HL-60 (cell line): Measurements from ENCODE around the gene AMHR2.

Experiments
- DNase-seq, 2 experiments: peaks; one replicate each; pipeline ENCODE4 v3.0.0-alpha.2; 2010 to 2020; ENCODE audit warnings: low read depth in 1 of 2, low spot score in 1 of 2
- H3K27ac ChIP-seq: fragments of 250-450 bp; sonication (Bioruptor Pico); replicated peaks from 2 replicates; pipeline ENCODE4 v1.5.1; 2020; ENCODE audit warnings: mild to moderate bottlenecking, moderate library complexity
- H3K27me3 ChIP-seq: fragments of 250-450 bp; sonication (Bioruptor Pico); 2 replicates; pipeline ENCODE4 v1.5.1; 2021; ENCODE audit warnings: mild to moderate bottlenecking, moderate library complexity; ENCODE audit not compliant: insufficient read depth, poor library complexity, severe bottlenecking
- H3K4me3 ChIP-seq: replicated peaks from 2 replicates; pipeline ENCODE4 v1.5.1; 2011; ENCODE audit warnings: mild to moderate bottlenecking, control low read depth, low read length; ENCODE audit not compliant: insufficient read depth
- CTCF ChIP-seq: IDR thresholded peaks from one replicate; pipeline ENCODE4 v1.5.1; 2011; ENCODE audit warnings: low read length, control low read depth, inconsistent platforms; ENCODE audit not compliant: insufficient read depth
- GABPA ChIP-seq: IDR thresholded peaks from 2 replicates; pipeline ENCODE4 v1.6.1; 2012; ENCODE audit warnings: low read depth
- POLR2AphosphoS5 ChIP-seq: IDR thresholded peaks from 2 replicates; pipeline ENCODE4 v1.6.1; 2012; ENCODE audit warnings: low read depth
- REST ChIP-seq: IDR thresholded peaks from 2 replicates; pipeline ENCODE4 v1.6.1; 2012; ENCODE audit warnings: low read depth; ENCODE audit not compliant: insufficient replicate concordance
- SPI1 ChIP-seq: IDR thresholded peaks from 2 replicates; pipeline ENCODE4 v1.6.1; 2012; ENCODE audit warnings: low read depth, mild to moderate bottlenecking, borderline replicate concordance

The AMHR2 gene

DNA sequence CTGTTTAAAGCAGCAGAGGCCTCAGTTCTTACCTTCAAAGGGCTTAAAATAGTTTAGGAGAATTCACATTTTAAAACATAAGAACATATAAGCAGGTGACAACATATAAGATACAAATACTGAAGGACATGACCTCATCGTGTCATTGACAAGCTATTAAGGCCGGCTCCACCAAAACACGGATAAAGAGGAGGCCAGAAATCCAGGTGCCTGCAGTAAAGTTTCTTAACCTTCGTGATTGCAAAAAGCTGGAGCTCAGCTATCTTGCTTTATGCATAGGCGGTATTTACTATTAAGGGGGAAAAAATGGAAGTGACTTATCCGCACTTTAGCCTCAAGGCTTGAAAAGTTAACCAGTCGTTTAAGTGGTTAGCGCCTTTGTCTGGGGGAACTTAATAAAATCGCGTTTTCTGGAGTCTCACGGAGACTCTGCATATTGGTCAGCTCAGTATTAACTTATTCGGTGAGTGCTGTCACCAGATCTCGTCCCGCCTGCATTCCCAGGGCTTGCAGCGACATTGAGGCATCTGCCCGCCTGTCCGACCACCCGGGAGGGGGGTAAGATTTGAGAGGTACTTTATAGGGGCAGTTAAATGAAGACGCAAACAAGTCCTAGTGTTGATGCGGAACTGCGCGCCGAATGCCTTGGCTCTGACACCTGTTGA, 44.8 kb upstream of the AMHR2 start:
- Histone ChIP-seq H3K27me3 (no peaks in the 10 kb centered on the region), H3K27ac (peak overlapping the region; percentile 97), H3K4me3 (peak overlapping the region; percentile 29)
- TF ChIP-seq GABPA: no peak
- no peak for TF ChIP-seq POLR2AphosphoS5
- TF ChIP-seq REST: peak; percentile 36
- peak; percentile 32 to 45 for DNase-seq

DNA sequence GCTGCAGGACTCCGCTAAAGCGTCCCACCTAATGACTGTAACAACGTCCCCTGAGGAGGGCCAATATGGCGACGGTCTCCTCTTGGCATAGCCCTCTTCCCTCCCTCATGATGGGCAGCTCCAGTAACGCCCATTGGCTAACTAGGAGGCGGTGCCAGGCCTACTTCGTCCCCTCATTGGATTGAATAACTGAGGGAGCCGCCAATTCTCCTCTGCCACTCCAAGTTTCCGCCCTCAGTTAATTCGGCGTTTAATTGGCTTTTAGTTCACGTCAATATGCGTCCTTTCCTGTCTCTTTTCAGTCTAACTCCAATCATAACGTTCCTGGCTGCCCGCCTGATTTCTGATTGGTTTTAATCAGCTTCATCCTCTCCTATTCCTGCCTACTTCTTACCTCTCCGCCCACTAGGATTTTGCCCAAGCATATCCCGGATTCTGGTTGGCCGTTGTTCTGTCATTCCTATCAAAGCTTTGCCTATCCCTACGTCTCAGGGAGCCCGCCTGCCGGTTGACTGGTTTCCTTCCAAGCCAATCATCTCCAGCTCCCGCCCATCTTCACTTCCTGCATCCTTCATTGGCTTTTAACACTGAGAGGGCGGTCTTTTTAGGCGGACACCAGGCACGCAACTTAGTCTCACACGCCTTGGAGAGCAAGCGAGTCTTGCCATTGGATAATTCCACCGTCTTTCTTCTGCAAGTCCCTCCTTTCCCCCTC, 44.1 kb upstream of the AMHR2 start:
- no peak for TF ChIP-seq CTCF
- peak; percentile 98 for TF ChIP-seq POLR2AphosphoS5
- TF ChIP-seq SPI1: 0 out of 2 replicates have a peak, but pooled peaks have one; percentile 11
- TF ChIP-seq GABPA: peak; percentile 65
- no peak for TF ChIP-seq REST
- Histone ChIP-seq H3K4me3 (peak overlapping the region; percentile 37), H3K27me3 (no peaks in the 10 kb centered on the region), H3K27ac (peak overlapping the region; percentile 97)
- DNase-seq: peak; percentile 100

DNA sequence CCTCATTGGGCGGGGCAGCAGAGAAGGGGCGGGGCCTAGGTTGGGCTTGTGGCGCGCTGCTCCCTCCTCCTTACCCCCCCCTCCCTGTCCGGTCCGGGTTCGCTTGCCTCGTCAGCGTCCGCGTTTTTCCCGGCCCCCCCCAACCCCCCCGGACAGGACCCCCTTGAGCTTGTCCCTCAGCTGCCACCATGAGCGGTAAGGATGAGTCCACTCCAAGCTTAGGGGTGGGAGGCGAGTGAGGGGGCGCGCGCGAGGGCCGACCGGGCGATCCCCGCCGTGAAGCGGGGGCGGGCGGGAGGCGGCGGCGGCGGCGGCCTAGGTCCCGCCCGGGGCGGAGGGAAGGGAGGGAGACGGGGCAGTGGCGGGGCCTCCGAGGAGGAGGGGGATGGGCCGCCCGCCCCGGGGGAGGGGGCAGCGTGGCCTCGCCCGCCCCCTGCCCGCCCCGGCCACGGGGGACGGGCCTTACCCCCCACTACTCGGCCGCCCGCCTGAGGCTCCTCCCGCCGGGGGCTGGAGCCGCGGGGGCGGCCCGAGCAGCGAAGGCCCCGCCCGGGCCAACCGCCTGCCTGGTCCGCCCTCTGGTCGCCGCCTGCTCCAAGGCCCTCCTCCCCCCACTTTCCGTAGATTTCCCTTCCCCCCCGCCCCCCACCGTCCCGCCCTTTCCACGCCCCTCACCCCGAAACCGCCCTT, 43.4 kb upstream of the AMHR2 start, which contains the start of gene SP1:
Gene SP1 (plus strand): TSS at position 73 of the 690 bp plus-strand sequence. CDS start 116 bp downstream, at position 189.
- peak; percentile 43; the same call in 1 of the 2 replicates for TF ChIP-seq POLR2AphosphoS5
- no peak for TF ChIP-seq SPI1
- peak; percentile 84 to 88 for DNase-seq
- Histone ChIP-seq H3K4me3 (peak within 1 kb of the TSS; percentile 54), H3K27ac (peak within 1 kb of the TSS; percentile 97), H3K27me3 (no peaks in the 10 kb centered on the region)

DNA sequence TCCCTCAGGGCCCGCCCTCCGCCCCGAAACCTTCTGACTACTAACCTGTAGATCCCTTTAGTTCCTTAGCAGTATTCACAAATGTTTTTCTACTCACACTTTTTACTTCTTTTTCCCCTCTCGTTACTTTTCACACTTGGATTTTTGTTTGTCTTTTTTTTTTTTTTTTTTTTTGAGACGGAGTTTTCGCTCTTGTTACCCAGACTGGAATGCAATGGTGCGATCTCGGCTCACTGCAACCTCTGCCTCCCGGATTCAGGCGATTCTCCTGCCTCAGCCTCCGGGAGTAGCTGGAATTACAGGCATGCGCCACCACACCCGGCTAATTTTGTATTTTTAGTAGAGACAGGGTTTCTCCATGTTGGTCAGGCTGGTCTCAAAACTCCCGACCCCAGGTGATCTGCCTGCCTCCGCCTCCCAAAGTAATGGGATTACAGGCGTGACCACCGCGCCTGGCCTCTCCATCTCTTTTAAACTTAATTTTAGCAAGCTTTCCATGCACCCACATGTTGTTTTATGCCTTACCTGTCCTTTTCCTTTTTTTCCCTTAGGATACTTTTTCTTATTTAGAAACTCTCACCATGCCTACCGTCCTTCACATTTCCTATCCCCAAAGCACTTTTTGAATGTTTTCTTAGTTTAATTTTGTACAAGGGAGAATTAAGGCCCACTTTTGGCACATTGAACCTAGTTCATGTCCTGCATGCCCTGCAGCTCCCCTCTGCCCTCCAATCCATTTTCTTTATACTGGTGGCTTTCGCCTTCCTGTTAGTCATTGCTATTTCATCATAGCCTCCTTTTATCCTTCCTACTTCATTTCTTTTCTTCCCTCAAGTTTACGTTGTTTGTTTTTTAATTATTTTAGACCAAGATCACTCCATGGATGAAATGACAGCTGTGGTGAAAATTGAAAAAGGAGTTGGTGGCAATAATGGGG, 42.6 kb upstream of the AMHR2 start:
- Histone ChIP-seq H3K27ac (peak overlapping the region; percentile 69), H3K27me3 (no peaks in the 10 kb centered on the region), H3K4me3 (peak overlapping the region; percentile 54)
- TF ChIP-seq CTCF (no peak), POLR2AphosphoS5 (no peak), REST (no peak), GABPA (no peak), SPI1 (no peak)
- DNase-seq: peak; percentile 42 to 75
